Measurements from ENCODE around the gene TNFRSF18. TPM values are rescaled to one million over a fixed set of nuclear protein-coding genes. Genes with fewer than 3 reads are reported as not detected.

Gene TNFRSF18
- total RNA-seq, 1 donor = not detected

DNA sequence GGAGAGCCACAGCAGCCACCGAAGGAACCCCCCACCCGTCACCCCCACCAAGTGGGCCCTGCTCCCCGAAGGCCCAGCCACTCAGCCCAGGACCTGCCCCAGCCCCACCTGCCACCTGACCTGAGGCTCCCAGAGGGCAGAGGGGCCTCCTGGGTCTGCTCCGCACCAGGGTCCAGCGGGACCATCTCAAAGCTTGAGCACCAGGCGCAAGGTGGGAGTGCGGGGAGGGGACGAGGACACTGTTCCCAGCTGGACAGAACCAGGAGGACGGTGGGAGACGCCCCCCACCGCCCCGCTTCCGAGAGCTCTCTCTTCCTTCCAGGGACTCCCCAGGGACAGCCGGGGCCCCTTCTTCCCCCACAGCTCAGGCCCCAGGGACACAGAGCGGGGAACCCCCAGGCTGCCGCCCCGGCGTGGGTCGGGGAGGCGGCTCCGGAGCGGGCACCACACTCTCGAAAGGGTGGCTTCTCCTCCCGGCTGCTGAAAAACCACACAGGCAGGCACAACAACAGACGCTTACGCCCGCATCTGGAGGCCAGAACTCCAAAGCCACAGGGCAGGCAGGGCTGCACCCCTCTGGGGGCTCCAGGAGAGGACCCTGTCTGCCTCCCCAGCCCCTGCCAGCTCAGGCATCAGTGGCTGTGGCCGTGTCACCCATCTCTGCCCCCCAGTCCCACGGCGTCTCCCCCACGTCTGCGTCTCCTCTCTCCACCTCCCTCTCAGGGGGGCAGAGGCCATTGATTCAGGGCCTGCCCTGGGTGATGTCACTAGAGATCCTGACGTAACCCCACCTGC, 34.6 kb downstream of the TNFRSF18 start:
- Histone ChIP-seq H3K36me3 (ENCODE audit: insufficient read depth, low read length) (no peaks in the 10 kb centered on the region), H3K79me2 (ENCODE audit: insufficient read depth, low read length) (no peaks in the 10 kb centered on the region), H3K27ac (ENCODE audit: low read depth, low read length) (no peak overlapping the region), H3K4me3 (ENCODE audit: insufficient read depth, low read length) (no peak overlapping the region), H3K4me1 (ENCODE audit: insufficient read depth, low read length) (no peaks in the 10 kb centered on the region), H3K4me2 (ENCODE audit: insufficient read depth, low read length) (no peak overlapping the region), H2AFZ (ENCODE audit: low read length) (no peak overlapping the region), H4K20me1 (ENCODE audit: insufficient read depth, low read length) (no peaks in the 10 kb centered on the region), H3K27me3 (ENCODE audit: insufficient read depth, low read length) (peaks cover 34% of the 10 kb centered on the region), H3K9me3 (ENCODE audit: low read depth, low read length) (no peaks in the 10 kb centered on the region)
- TF ChIP-seq, protein P1, sequence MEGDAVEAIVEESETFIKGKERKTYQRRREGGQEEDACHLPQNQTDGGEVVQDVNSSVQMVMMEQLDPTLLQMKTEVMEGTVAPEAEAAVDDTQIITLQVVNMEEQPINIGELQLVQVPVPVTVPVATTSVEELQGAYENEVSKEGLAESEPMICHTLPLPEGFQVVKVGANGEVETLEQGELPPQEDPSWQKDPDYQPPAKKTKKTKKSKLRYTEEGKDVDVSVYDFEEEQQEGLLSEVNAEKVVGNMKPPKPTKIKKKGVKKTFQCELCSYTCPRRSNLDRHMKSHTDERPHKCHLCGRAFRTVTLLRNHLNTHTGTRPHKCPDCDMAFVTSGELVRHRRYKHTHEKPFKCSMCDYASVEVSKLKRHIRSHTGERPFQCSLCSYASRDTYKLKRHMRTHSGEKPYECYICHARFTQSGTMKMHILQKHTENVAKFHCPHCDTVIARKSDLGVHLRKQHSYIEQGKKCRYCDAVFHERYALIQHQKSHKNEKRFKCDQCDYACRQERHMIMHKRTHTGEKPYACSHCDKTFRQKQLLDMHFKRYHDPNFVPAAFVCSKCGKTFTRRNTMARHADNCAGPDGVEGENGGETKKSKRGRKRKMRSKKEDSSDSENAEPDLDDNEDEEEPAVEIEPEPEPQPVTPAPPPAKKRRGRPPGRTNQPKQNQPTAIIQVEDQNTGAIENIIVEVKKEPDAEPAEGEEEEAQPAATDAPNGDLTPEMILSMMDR (IDR thresholded peaks at IDR 0.05; ENCODE audit: extremely low read depth, low read depth, low read length) = no peak
- peak; percentile 63 for DNase-seq (ENCODE audit: insufficient read length, low spot score, missing footprints)

DNA sequence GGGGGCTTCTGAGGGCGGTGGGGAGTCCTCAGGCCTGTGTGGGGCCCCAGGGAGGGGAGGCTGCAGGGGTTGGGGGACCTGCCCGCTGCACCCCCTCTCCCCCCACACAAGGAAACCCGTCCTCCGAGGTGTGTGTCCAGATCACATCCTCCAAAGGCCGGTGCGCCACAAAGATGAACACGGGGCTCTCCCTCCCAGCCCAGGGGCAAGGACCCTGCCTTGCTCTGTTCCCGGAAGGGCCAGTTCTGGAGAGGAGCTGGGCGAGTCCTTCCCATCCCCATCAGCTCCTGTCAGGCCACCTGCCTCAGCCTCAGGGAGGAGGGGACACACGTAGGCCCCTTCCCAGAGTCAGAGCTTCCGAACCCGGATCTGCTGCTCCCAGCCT, 35.2 kb downstream of the TNFRSF18 start:
- Histone ChIP-seq H4K20me1 (ENCODE audit: insufficient read depth, low read length) (no peaks in the 10 kb centered on the region), H3K4me1 (ENCODE audit: insufficient read depth, low read length) (no peaks in the 10 kb centered on the region), H3K36me3 (ENCODE audit: insufficient read depth, low read length) (no peaks in the 10 kb centered on the region), H3K27me3 (ENCODE audit: insufficient read depth, low read length) (peaks cover 28% of the 10 kb centered on the region), H3K27ac (ENCODE audit: low read depth, low read length) (no peak overlapping the region), H3K9me3 (ENCODE audit: low read depth, low read length) (no peaks in the 10 kb centered on the region), H2AFZ (ENCODE audit: low read length) (no peak overlapping the region), H3K79me2 (ENCODE audit: insufficient read depth, low read length) (no peaks in the 10 kb centered on the region), H3K4me2 (ENCODE audit: insufficient read depth, low read length) (no peak overlapping the region), H3K4me3 (ENCODE audit: insufficient read depth, low read length) (no peak overlapping the region)
- TF ChIP-seq, protein P1 (IDR thresholded peaks at IDR 0.05; ENCODE audit: extremely low read depth, low read depth, low read length) = no peak
- DNase-seq (ENCODE audit: insufficient read length, low spot score, missing footprints) = peak; percentile 86

DNA sequence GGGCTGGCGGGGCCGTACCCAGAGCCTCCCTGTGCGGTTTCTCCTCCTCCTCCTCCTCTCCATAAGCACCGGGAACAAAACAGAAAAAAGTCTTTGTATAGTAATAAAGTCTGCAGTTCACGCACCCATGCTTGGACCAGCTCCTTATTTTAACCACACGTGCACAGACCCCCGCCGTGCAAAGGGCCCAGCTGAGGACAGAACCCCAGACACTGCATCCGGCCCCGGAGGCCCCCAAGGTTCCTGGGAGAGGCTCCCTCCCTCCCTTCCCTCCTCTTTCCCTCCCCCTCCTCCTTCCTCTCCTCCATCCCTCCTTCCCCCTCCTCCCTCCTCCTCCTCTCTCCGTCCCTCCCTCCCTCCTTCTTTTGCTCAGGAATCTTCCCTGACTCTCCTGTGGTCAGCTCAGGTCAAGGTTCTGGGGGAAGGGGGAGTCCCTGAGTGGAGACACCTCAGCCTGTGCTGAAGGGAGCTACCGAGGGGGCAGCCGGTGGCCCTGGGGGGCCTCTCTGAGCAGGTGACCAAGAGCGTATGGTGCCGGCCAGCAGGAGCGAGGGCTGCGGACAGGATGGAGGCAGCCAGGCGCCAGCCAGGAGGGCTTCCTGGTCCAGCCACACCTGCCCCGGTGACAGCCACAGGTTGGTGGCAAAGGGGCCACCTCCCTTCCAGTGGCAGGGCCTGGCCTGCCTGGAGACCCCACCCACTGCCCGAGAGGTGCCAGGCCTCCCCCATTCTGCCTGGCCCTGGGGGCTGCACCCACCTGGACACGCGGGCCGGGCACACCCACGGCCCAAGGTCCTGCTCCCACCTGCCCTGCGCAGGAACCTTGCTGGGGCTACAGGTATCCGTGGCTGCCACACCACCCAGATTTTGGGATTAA, 35.9 kb downstream of the TNFRSF18 start:
- H3K27me3 ChIP-seq (ENCODE audit: insufficient read depth, low read length) = peaks cover 27% of the 10 kb centered on the region

More for the DNA sequence above, 35.9 kb downstream of the TNFRSF18 start:
- Histone ChIP-seq H3K36me3 (ENCODE audit: insufficient read depth, low read length) (no peaks in the 10 kb centered on the region), H3K79me2 (ENCODE audit: insufficient read depth, low read length) (no peaks in the 10 kb centered on the region), H3K4me2 (ENCODE audit: insufficient read depth, low read length) (no peak overlapping the region), H2AFZ (ENCODE audit: low read length) (no peak overlapping the region), H3K4me3 (ENCODE audit: insufficient read depth, low read length) (no peak overlapping the region), H3K9me3 (ENCODE audit: low read depth, low read length) (no peaks in the 10 kb centered on the region), H3K27ac (ENCODE audit: low read depth, low read length) (no peak overlapping the region), H3K4me1 (ENCODE audit: insufficient read depth, low read length) (no peaks in the 10 kb centered on the region), H4K20me1 (ENCODE audit: insufficient read depth, low read length) (no peaks in the 10 kb centered on the region)
- DNase-seq (ENCODE audit: insufficient read length, low spot score, missing footprints) = peak; percentile 78
- TF ChIP-seq, protein P1 (IDR thresholded peaks at IDR 0.05; ENCODE audit: extremely low read depth, low read depth, low read length) = no peak
